Type B pancreatic cell (in vitro differentiated cells): ENCODE results near the gene ADAMTS4. TPM values are rescaled to one million over a fixed set of nuclear protein-coding genes. Genes with fewer than 3 reads are reported as not detected.

Source experiments
- DNase-seq: peaks from one replicate; pipeline ENCODE4 v3.0.0; 2021; ENCODE audit warnings: mixed read lengths; ENCODE audit not compliant: unreplicated experiment; ENCODE audit errors: extremely low spot score
- H3K27ac Mint-ChIP-seq: 2 replicates; pipeline ENCODE4 v1.8.0; 2021; ENCODE audit warnings: mild to moderate bottlenecking, mixed read lengths
- H3K27me3 Mint-ChIP-seq: 2 replicates; pipeline ENCODE4 v1.8.0; 2021; ENCODE audit warnings: mixed read lengths
- H3K36me3 Mint-ChIP-seq: 2 replicates; pipeline ENCODE4 v1.8.0; 2021; ENCODE audit warnings: mixed read lengths
- H3K4me1 Mint-ChIP-seq: one replicate; pipeline ENCODE4 v1.8.0; 2021; ENCODE audit warnings: mixed read lengths; ENCODE audit not compliant: unreplicated experiment
- H3K4me3 Mint-ChIP-seq: 2 replicates; pipeline ENCODE4 v1.8.0; 2021; ENCODE audit warnings: mild to moderate bottlenecking, mixed read lengths
- H3K9me3 Mint-ChIP-seq: 2 replicates; pipeline ENCODE4 v1.8.0; 2021; ENCODE audit warnings: mixed read lengths
- total RNA-seq: library from RNA; stranded (reverse); gene quantifications from 2 replicates; pipeline ENCODE4 v1.2.1, GENCODE V29; 2021; ENCODE audit warnings: low replicate concordance
- TF ChIP-seq, protein P1 (sequence below): fragments of 200-600 bp; sonication (generic); conservative IDR thresholded peaks from 2 replicates; pipeline ENCODE4 v1.5.0; 2021; ENCODE audit warnings: antibody characterized with exemption, mild to moderate bottlenecking

Gene ADAMTS4
- total RNA-seq, 1 donor from 2014 or later, result 2.5 TPM

DNA sequence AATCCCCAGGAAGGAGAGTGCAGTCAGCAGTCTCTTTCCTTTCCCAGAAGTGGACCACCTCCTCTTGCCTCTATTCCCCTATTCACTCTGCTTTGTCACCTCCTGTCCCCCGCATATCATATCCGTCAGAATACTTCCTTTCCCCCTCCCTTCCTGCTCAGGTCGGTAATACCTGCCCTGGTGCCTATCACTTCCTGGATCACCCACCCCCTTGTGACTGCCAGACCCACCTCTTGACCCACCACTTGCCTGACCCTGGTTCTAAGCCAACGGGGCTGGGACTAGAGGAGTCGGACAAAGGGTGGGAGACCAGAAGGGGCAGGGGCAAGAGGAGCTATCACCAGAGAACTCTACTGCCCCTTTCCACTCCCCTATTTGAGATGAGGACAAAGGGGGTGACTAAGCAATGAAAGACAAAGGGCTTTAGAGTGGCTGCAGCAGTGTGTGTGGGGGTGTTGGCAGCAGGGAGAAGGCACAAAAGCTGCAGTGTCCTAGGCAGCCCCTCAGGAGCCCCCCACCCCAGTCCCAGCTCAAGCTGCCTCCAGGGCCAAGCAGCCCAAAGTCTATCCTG, 1.7 kb upstream of the ADAMTS4 start:
- DNase-seq, result no peak
- H3K4me3 Mint-ChIP-seq, result no peak overlapping the region
- TF ChIP-seq, protein P1, sequence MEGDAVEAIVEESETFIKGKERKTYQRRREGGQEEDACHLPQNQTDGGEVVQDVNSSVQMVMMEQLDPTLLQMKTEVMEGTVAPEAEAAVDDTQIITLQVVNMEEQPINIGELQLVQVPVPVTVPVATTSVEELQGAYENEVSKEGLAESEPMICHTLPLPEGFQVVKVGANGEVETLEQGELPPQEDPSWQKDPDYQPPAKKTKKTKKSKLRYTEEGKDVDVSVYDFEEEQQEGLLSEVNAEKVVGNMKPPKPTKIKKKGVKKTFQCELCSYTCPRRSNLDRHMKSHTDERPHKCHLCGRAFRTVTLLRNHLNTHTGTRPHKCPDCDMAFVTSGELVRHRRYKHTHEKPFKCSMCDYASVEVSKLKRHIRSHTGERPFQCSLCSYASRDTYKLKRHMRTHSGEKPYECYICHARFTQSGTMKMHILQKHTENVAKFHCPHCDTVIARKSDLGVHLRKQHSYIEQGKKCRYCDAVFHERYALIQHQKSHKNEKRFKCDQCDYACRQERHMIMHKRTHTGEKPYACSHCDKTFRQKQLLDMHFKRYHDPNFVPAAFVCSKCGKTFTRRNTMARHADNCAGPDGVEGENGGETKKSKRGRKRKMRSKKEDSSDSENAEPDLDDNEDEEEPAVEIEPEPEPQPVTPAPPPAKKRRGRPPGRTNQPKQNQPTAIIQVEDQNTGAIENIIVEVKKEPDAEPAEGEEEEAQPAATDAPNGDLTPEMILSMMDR, result no peak
- peaks cover 11% of the 10 kb centered on the region for H3K36me3 Mint-ChIP-seq
- H3K9me3 Mint-ChIP-seq, result no peaks in the 10 kb centered on the region
- H3K27me3 Mint-ChIP-seq, result peaks cover 9% of the 10 kb centered on the region
- H3K4me1 Mint-ChIP-seq, result peaks cover 39% of the 10 kb centered on the region
- H3K27ac Mint-ChIP-seq, result peak overlapping the region; percentile 97

- H3K36me3 Mint-ChIP-seq, result peaks cover 7% of the 10 kb centered on the region
- TF ChIP-seq, protein P1, result no peak
- H3K4me1 Mint-ChIP-seq, result peaks cover 34% of the 10 kb centered on the region
- H3K27me3 Mint-ChIP-seq, result peaks cover 9% of the 10 kb centered on the region
- peak overlapping the region; percentile 29 for H3K4me3 Mint-ChIP-seq
- no peaks in the 10 kb centered on the region for H3K9me3 Mint-ChIP-seq
- DNase-seq, result no peak
- H3K27ac Mint-ChIP-seq, result no peak overlapping the region
Observed at GRCh38 chr1:161199506-161200139, 769 bp upstream of the ADAMTS4 start.

GRCh38 chr1:161198194-161198896, 509 bp downstream of the ADAMTS4 start:
- Mint-ChIP-seq H3K27ac (peak overlapping the region; percentile 50), H3K4me1 (peaks cover 27% of the 10 kb centered on the region), H3K36me3 (no peaks in the 10 kb centered on the region), H3K27me3 (peaks cover 9% of the 10 kb centered on the region), H3K9me3 (no peaks in the 10 kb centered on the region), H3K4me3 (peak overlapping the region; percentile 76)
- TF ChIP-seq, protein P1, result no peak
- DNase-seq, result no peak

DNA sequence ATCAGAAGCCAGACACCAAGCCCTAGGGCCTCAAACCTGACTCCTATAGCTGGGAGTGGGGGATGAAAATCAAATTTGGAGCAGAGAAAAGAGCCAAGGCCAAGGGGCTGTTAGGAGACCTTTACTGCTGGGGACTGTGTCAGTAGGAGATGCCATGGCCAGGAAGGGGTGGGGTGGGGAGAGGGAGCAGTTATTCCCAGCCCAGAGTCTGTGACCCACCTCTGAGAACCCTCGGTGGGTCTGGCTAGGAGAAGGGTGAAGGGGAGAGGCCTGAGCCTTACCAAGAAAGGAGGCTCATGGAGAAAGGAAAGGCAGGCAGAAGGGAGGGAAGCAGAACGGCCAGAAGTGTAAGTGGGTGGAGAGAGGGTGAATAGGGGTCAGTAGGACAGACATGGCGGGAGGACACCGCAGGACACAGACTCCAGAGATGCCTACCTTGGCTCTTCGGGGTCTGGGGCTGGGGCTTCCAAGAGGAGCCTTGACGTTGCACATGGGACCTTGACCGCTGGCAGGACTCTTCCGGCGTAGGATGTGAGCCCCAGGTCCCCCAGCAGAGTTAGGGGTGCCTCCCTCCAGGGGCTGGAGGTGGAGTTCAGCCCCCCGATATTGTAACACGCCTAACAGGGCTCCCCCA, 1.2 kb downstream of the ADAMTS4 start:
- Mint-ChIP-seq H3K36me3 (no peaks in the 10 kb centered on the region), H3K4me1 (peaks cover 29% of the 10 kb centered on the region), H3K27me3 (peaks cover 9% of the 10 kb centered on the region), H3K9me3 (no peaks in the 10 kb centered on the region), H3K4me3 (peak overlapping the region; percentile 72), H3K27ac (peak overlapping the region; percentile 48)
- TF ChIP-seq, protein P1, result no peak
- DNase-seq, result no peak

DNA sequence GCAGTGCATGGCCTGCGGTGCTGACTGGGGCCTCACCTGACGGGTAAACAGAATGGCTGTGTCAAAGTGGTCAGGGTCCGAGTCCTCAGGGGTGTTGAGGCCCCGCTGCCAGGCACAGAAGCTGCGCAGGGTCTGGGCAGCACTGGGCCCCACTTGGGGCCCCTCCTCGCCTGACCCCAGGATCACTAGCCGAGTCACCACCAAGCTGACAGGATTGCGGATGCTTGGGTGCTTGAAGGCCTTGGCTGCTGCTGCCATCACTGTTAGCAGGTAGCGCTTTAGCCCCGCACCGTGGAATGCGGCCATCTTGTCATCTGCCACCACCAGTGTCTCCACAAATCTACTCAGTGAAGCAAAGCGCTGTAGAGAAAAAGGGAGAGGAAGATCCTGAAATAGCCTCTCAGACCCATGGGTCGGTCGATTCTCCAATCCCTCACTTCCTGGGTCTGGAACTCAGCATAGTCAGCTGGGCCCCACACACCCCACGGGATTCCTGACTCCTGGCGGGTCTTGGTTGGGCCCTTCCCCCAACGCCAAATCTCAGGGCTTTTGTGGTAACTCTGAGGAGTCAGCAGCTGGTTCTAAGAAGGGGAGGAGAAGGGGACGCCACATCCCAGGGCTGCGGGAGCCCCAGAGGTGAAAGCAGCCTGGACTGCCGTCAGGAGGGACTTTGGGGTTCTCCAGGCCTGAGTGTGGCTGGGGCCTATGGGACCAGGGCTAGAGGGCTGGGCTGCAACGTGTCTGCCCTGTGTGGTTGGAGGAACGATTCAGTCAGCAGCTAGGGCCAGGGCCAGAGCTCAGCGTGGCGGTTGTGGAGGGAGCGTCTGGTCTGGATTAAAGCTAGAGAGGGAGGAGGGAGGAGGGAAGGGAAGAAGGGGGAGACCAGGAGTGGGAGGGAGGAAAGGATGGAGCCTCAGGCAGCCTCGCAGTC, 2.1 kb downstream of the ADAMTS4 start:
- Mint-ChIP-seq H3K9me3 (no peaks in the 10 kb centered on the region), H3K36me3 (no peaks in the 10 kb centered on the region), H3K4me3 (peak overlapping the region; percentile 70), H3K27ac (peak overlapping the region; percentile 48), H3K4me1 (peaks cover 31% of the 10 kb centered on the region), H3K27me3 (peaks cover 9% of the 10 kb centered on the region)
- no peak for DNase-seq
- TF ChIP-seq, protein P1, result no peak
